K562 (cell line): ENCODE results near the gene ANOS1. TPM values are rescaled to one million over a fixed set of nuclear protein-coding genes. Genes with fewer than 3 reads are reported as not detected.

Source experiments
- ATAC-seq: fragments of 200-7000 bp; cut with Tn5 transposase; 3 replicates; pipeline ENCODE4 v1.9.1; 2020; ENCODE audit warnings: moderate library complexity
- BruUV-seq: library from RNA; stranded (reverse); fragments of 400-500 nt; replicated peaks from 2 replicates; lab custom pipeline; 2021; lab: Mats Ljungman, UMichigan
- CTCF ChIA-PET: fragments of 300-600 bp; formaldehyde crosslinking; extraction: SDS; loops from one replicate; lab custom pipeline; 2021; ENCODE audit warnings: low intra/inter-chr PET ratio; lab: Yijun Ruan, JAX
- POLR2A ChIA-PET: fragments of 300-600, 350-650 bp; sonication (Branson Sonifier 250); formaldehyde crosslinking; extraction: SDS; loops from one replicate; lab custom pipeline; 2021; ENCODE audit warnings: antibody characterized with exemption, inconsistent platforms; lab: Yijun Ruan, JAX
- DNase-seq, 4 experiments: peaks; one replicate each; pipeline versions ENCODE4 v3.0.0 to v3.0.0-alpha.2; 2011 to 2018; ENCODE audit warnings: low spot score in 3 of 4, mixed read lengths in 3 of 4; ENCODE audit errors: extremely low read depth in 1 of 4
- FAIRE-seq: peaks from 2 replicates; lab custom pipeline; 2011; peaks lifted over from hg19 to GRCh38; lab: Jason Lieb, UNC
- H2AFZ ChIP-seq: 2 replicates; pipeline ENCODE4 v1.6.0; 2011; ENCODE audit warnings: low read depth, low read length, control low read depth, inconsistent platforms
- H3K27ac ChIP-seq: fragments of 200-600 bp; 3 replicates; pipeline ENCODE4 v1.8.0; 2011; ENCODE audit warnings: low read depth, mild to moderate bottlenecking, control low read depth, inconsistent platforms, low read length, moderate library complexity, mixed read lengths; ENCODE audit errors: extremely low read depth
- H3K27me3 ChIP-seq, 2 experiments: fragments of 300-600 bp in 1 of 2; 2 replicates in 1 of 2; 3 replicates in 1 of 2; pipeline versions ENCODE4 v1.6.0 to v1.8.0; 2011; ENCODE audit warnings: inconsistent platforms in 2 of 2, low read length in 2 of 2, mild to moderate bottlenecking in 1 of 2, mixed read lengths in 1 of 2, moderate library complexity in 1 of 2; ENCODE audit not compliant: control insufficient read depth in 2 of 2, insufficient read depth in 2 of 2
- H3K36me3 ChIP-seq: fragments of 300-600 bp; 3 replicates; pipeline ENCODE4 v1.8.0; 2011; ENCODE audit warnings: mild to moderate bottlenecking, low read length, inconsistent platforms; ENCODE audit not compliant: control insufficient read depth, insufficient read depth
- H3K4me1 ChIP-seq, 2 experiments: fragments of 200-600 bp in 1 of 2; replicated peaks in 1 of 2; 2 replicates in 1 of 2; 3 replicates in 1 of 2; pipeline versions ENCODE4 v1.5.1 to v1.8.0; 2011; ENCODE audit warnings: inconsistent platforms in 2 of 2, low read length in 2 of 2, mild to moderate bottlenecking in 1 of 2, mixed read lengths in 1 of 2, moderate library complexity in 1 of 2; ENCODE audit not compliant: control insufficient read depth in 2 of 2, insufficient read depth in 2 of 2
- H3K4me2 ChIP-seq: 2 replicates; pipeline ENCODE4 v1.6.1; 2011; ENCODE audit warnings: low read length, control low read depth, inconsistent platforms, mixed read lengths; ENCODE audit not compliant: insufficient read depth
- H3K4me3 ChIP-seq: fragments of 200-600 bp; sonication (generic), shearing (Covaris generic); 2 replicates; pipeline ENCODE4 v1.5.1; 2016; ENCODE audit warnings: control low read depth, inconsistent platforms
- H3K79me2 ChIP-seq: fragments of 200-600 bp; 3 replicates; pipeline ENCODE4 v1.8.0; 2011; ENCODE audit warnings: low read length, inconsistent platforms; ENCODE audit not compliant: control insufficient read depth, insufficient read depth
- H3K9ac ChIP-seq, 2 experiments: 2 replicates each; pipeline versions ENCODE4 v1.6.0 to v1.6.1; 2011; ENCODE audit warnings: low read depth in 2 of 2, low read length in 2 of 2, control low read depth in 1 of 2, inconsistent platforms in 1 of 2, mild to moderate bottlenecking in 1 of 2, mixed read lengths in 1 of 2; ENCODE audit not compliant: insufficient read depth in 1 of 2
- H3K9me1 ChIP-seq: one replicate; pipeline ENCODE4 v1.6.0; 2011; ENCODE audit warnings: inconsistent platforms, mild to moderate bottlenecking, low read length, moderate library complexity; ENCODE audit not compliant: control insufficient read depth, insufficient read depth
- H3K9me3 ChIP-seq: replicated peaks from 2 replicates; pipeline ENCODE4 v1.5.1; 2011; ENCODE audit warnings: low read depth, low read length, inconsistent platforms; ENCODE audit not compliant: control insufficient read depth, insufficient read depth
- H4K20me1 ChIP-seq: replicated peaks from 2 replicates; pipeline ENCODE4 v1.6.1; 2011; ENCODE audit warnings: low read length, inconsistent platforms, mixed read lengths; ENCODE audit not compliant: control insufficient read depth, insufficient read depth
- CHD1 ChIP-seq: fragments of 200-600 bp; sonication (generic); IDR thresholded peaks from one replicate; pipeline ENCODE4 v1.6.1; 2012; ENCODE audit warnings: mild to moderate bottlenecking, moderate library complexity, low read length, inconsistent platforms
- EZH2 ChIP-seq: IDR thresholded peaks from 2 replicates; pipeline ENCODE4 v1.6.1; 2012; ENCODE audit warnings: low read depth, mild to moderate bottlenecking, inconsistent platforms, low read length, borderline replicate concordance
- KLF6 ChIP-seq: fragments of 250-450 bp; sonication (Bioruptor Pico); IDR thresholded peaks from 2 replicates; pipeline ENCODE4 v1.4.0; 2020; ENCODE audit warnings: mild to moderate bottlenecking, moderate library complexity, borderline replicate concordance
- NUFIP1 ChIP-seq: fragments of 450-650 bp; IDR thresholded peaks from 2 replicates; pipeline ENCODE4 v1.6.1; 2018; ENCODE audit not compliant: partially characterized antibody
- PHF8 ChIP-seq: fragments of 200-600 bp; sonication (generic); IDR thresholded peaks from 2 replicates; pipeline ENCODE4 v1.6.1; 2012; ENCODE audit warnings: mixed run types, mild to moderate bottlenecking, inconsistent platforms, low read length, moderate library complexity, borderline replicate concordance
- PTTG1 ChIP-seq: fragments of 450-650 bp; IDR thresholded peaks from 2 replicates; pipeline ENCODE4 v1.6.1; 2016; ENCODE audit warnings: low read depth, mild to moderate bottlenecking, missing genetic modification characterization, missing compliant biosample characterization
- RBBP5 ChIP-seq: fragments of 200-600 bp; sonication (generic); IDR thresholded peaks from 2 replicates; pipeline ENCODE4 v1.6.1; 2012; ENCODE audit warnings: borderline replicate concordance, mild to moderate bottlenecking, low read length, control low read depth, inconsistent platforms; ENCODE audit not compliant: insufficient read depth, poor library complexity, severe bottlenecking
- SLC30A9 ChIP-seq: fragments of 250-450 bp; sonication (Bioruptor Pico); IDR thresholded peaks from 2 replicates; pipeline ENCODE4 v1.8.0; 2022; ENCODE audit warnings: mild to moderate bottlenecking, moderate library complexity
- TEAD1 ChIP-seq, 2 experiments: fragments of 450-650 bp in 1 of 2; sonication (generic) in 1 of 2; formaldehyde crosslinking; IDR thresholded peaks; 2 replicates each; pipeline versions ENCODE4 v1.4.0 to v1.8.0; 2020 to 2022; ENCODE audit warnings: mild to moderate bottlenecking in 2 of 2, missing genetic modification reagents in 1 of 2
- TSC22D4 ChIP-seq: fragments of 450-650 bp; IDR thresholded peaks from 2 replicates; pipeline ENCODE4 v1.6.1; 2016; ENCODE audit warnings: missing genetic modification characterization, missing biosample characterization, control low read depth
- ZBTB1 ChIP-seq: sonication (generic); formaldehyde crosslinking; IDR thresholded peaks from 2 replicates; pipeline ENCODE4 v1.8.1; 2023; ENCODE audit warnings: missing genetic modification reagents, low read depth, mild to moderate bottlenecking, borderline replicate concordance
- ZNF830 ChIP-seq: fragments of 250-450 bp; sonication (Bioruptor Pico); IDR thresholded peaks from 2 replicates; pipeline ENCODE4 v1.5.0; 2021; ENCODE audit warnings: mild to moderate bottlenecking
- WGBS: fragments of 100-300 bp; shearing (Covaris generic); methylation state at CpG from one replicate; pipeline ENCODE4 v1.1.6; 2016; ENCODE audit warnings: low coverage, mixed read lengths; ENCODE audit not compliant: insufficient coverage; ENCODE audit errors: missing lambda C conversion rate; 5-methylcytosine and 5-hydroxymethylcytosine counted together
- in situ Hi-C: fragments of 300-500 bp; cut with MboI; formaldehyde crosslinking; loops from 4 replicates; pipeline ENCODE4 v1.15.0; 2018; ENCODE audit warnings: inconsistent platforms, mixed read lengths
- intact Hi-C: fragments of 100-400 bp; cut with micrococcal nuclease; formaldehyde crosslinking; loops from 2 replicates; pipeline ENCODE4 v1.14.2; 2022
- polyA plus RNA-seq, 8 experiments: library from polyadenylated mRNA; depleted of rRNA in 4 of 8; stranded (reverse) in 5 of 8; unstranded in 3 of 8; fragments of >200 nt; fragmentation: Nextera tagmentation in 2 of 8; fragmentation: Illumina TruSeq in 1 of 8; extraction: Ambion mirVana in 2 of 8; extraction: Trizol in 1 of 8; gene quantifications; 2 replicates each; pipeline versions ENCODE4 v1.2.1 to v1.2.3, GENCODE V29; 2011 to 2014; ENCODE audit warnings: inconsistent platforms in 1 of 8, missing spikeins in 1 of 8
- total RNA-seq, 7 experiments: library from RNA; depleted of rRNA in 6 of 7; stranded (reverse); fragments of >200 nt in 6 of 7; fragmentation: Illumina TruSeq in 2 of 7; extraction: Trizol in 2 of 7; gene quantifications; 2 replicates each; pipeline versions ENCODE4 v1.2.1 to v1.2.3, GENCODE V29; 2011 to 2021; ENCODE audit warnings: low replicate concordance in 1 of 7
- TF ChIP-seq, protein P1 (sequence below): fragments of 450-650 bp; formaldehyde crosslinking; IDR thresholded peaks from 2 replicates; pipeline ENCODE4 v1.4.0; 2022; ENCODE audit warnings: missing genetic modification characterization
- TF ChIP-seq, protein P2 (sequence below): fragments of 450-650 bp; IDR thresholded peaks from 2 replicates; pipeline ENCODE4 v1.6.1; 2016; ENCODE audit warnings: low read depth

ANOS1 gene
- total and polyA plus RNA-seq, 9 of the 15 experiments (the other 6 are each of a cell fraction or from before 2014, with no cell fraction given) = 0.04 TPM; not detected in 8

DNA sequence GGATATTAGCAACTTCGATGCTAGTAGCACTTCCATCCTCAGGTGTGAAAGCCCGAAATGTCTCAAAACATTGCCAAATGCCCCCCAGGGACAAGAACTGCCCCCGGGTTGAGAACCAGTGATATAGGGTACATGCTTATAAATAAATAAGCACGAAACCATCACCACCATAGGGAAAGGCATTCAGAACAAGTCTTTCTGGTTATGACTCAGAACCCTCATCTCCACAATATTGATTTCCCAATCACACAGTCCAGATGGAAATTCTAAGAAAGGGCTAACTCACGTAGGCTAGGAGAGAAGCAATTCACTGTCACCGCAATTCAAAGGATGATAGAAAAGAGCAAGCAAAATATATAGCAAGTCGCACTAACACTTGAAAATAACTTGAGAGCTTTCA, 84.8 kb downstream of the ANOS1 start:
- ChIA-PET POLR2A (no interaction called here), CTCF (no interaction called here)
- Histone ChIP-seq H3K4me2 (no peak overlapping the region), H3K4me1 (no peaks in the 10 kb centered on the region), H3K9me1 (no peaks in the 10 kb centered on the region), H3K4me3 (no peak overlapping the region), H3K9ac (no peak overlapping the region), H3K27ac (no peak overlapping the region), H3K36me3 (no peaks in the 10 kb centered on the region), H3K79me2 (no peaks in the 10 kb centered on the region), H3K9me3 (no peaks in the 10 kb centered on the region), H2AFZ (no peak overlapping the region), H4K20me1 (no peaks in the 10 kb centered on the region), H3K27me3 (no peaks in the 10 kb centered on the region)
- intact Hi-C loops = no loop called here
- TF ChIP-seq SLC30A9 (CRISPR knock-in tag) (no peak), KLF6 (no peak), CHD1 (no peak), PTTG1 (tag) (no peak), NUFIP1 (no peak), ZNF830 (CRISPR knock-in tag) (no peak), RBBP5 (no peak), ZBTB1 (CRISPR knock-in tag) (no peak), TSC22D4 (tag) (no peak), TEAD1 (CRISPR knock-in tag; IDR thresholded peaks at IDR 0.05) (no peak), EZH2 (no peak), PHF8 (no peak)
- TF ChIP-seq, protein P1, sequence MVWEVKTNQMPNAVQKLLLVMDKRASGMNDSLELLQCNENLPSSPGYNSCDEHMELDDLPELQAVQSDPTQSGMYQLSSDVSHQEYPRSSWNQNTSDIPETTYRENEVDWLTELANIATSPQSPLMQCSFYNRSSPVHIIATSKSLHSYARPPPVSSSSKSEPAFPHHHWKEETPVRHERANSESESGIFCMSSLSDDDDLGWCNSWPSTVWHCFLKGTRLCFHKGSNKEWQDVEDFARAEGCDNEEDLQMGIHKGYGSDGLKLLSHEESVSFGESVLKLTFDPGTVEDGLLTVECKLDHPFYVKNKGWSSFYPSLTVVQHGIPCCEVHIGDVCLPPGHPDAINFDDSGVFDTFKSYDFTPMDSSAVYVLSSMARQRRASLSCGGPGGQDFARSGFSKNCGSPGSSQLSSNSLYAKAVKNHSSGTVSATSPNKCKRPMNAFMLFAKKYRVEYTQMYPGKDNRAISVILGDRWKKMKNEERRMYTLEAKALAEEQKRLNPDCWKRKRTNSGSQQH (CRISPR knock-in tag) = no peak
- TF ChIP-seq, protein P2, sequence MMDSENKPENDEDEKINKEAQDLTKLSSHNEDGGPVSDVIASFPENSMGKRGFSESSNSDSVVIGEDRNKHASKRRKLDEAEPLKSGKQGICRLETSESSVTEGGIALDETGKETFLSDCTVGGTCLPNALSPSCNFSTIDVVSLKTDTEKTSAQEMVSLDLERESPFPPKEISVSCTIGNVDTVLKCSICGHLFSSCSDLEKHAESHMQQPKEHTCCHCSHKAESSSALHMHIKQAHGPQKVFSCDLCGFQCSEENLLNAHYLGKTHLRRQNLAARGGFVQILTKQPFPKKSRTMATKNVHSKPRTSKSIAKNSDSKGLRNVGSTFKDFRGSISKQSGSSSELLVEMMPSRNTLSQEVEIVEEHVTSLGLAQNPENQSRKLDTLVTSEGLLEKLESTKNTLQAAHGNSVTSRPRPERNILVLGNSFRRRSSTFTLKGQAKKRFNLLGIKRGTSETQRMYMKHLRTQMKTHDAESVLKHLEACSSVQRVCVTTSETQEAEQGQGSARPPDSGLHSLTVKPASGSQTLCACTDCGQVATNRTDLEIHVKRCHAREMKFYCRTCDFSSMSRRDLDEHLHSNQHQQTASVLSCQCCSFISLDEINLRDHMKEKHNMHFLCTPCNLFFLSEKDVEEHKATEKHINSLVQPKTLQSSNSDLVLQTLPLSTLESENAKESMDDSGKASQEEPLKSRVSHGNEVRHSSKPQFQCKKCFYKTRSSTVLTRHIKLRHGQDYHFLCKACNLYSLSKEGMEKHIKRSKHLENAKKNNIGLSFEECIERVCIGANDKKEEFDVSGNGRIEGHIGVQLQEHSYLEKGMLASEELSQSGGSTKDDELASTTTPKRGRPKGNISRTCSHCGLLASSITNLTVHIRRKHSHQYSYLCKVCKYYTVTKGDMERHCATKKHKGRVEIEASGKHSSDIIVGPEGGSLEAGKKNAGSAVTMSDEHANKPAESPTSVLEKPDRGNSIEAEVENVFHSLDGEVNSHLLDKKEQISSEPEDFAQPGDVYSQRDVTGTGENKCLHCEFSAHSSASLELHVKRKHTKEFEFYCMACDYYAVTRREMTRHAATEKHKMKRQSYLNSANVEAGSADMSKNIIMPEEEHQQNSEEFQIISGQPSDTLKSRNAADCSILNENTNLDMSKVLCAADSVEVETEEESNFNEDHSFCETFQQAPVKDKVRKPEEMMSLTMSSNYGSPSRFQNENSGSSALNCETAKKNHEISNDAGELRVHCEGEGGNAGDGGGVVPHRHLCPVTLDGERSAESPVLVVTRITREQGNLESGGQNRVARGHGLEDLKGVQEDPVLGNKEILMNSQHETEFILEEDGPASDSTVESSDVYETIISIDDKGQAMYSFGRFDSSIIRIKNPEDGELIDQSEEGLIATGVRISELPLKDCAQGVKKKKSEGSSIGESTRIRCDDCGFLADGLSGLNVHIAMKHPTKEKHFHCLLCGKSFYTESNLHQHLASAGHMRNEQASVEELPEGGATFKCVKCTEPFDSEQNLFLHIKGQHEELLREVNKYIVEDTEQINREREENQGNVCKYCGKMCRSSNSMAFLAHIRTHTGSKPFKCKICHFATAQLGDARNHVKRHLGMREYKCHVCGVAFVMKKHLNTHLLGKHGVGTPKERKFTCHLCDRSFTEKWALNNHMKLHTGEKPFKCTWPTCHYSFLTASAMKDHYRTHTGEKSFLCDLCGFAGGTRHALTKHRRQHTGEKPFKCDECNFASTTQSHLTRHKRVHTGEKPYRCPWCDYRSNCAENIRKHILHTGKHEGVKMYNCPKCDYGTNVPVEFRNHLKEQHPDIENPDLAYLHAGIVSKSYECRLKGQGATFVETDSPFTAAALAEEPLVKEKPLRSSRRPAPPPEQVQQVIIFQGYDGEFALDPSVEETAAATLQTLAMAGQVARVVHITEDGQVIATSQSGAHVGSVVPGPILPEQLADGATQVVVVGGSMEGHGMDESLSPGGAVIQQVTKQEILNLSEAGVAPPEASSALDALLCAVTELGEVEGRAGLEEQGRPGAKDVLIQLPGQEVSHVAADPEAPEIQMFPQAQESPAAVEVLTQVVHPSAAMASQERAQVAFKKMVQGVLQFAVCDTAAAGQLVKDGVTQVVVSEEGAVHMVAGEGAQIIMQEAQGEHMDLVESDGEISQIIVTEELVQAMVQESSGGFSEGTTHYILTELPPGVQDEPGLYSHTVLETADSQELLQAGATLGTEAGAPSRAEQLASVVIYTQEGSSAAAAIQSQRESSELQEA = no peak
- ATAC-seq (no peak), DNase-seq (no peak), FAIRE-seq (no peak)
- in situ Hi-C loops = no loop called here
- 0% methylated on average over 7 of the region's 7 CpGs for WGBS
- no TSS peak for BruUV-seq
